GM10266 (cell line): ENCODE results near the gene NINJ1.

Source experiments
- DNase-seq: peaks from one replicate; pipeline ENCODE4 v3.0.0; 2012; ENCODE audit errors: extremely low spot score
- CTCF ChIP-seq: IDR thresholded peaks from 2 replicates; pipeline ENCODE4 v1.5.1; 2012; ENCODE audit warnings: mild to moderate bottlenecking, low read depth; ENCODE audit not compliant: control insufficient read depth, insufficient read depth; ENCODE audit errors: missing control alignments

NINJ1 gene

GRCh38 chr9:93134015-93134739 lies at the start of gene NINJ1:
Gene NINJ1 (minus strand): TSS chr9:93134251. CDS start chr9:93134217, 34 bp downstream.
- DNase-seq: peak; percentile 93
- TF ChIP-seq CTCF: no peak

- no peak for TF ChIP-seq CTCF
- no peak for DNase-seq
Observed at GRCh38 chr9:93183131-93183662, 49.1 kb upstream of the NINJ1 start.

- no peak for TF ChIP-seq CTCF
- DNase-seq: no peak
Observed at GRCh38 chr9:93182572-93182971, 48.5 kb upstream of the NINJ1 start.

GRCh38 chr9:93181672-93182435 lies 47.8 kb upstream of the NINJ1 start:
- TF ChIP-seq CTCF: no peak
- no peak for DNase-seq

- TF ChIP-seq CTCF: no peak
- DNase-seq: no peak
Observed at GRCh38 chr9:93180938-93181337, 46.9 kb upstream of the NINJ1 start.

- no peak for TF ChIP-seq CTCF
- no peak for DNase-seq
Observed at GRCh38 chr9:93178851-93179786, 45.1 kb upstream of the NINJ1 start.
